Stimulated activated CD4-positive, alpha-beta T cell treated with anti-CD3 and anti-CD28 coated beads, TNF-alpha, amount 100 ng/mL, for 24 hours (primary cell): Measurements from ENCODE around the gene SNAI1.
"Not testable (repeated sequence)": the region's sequence is repeated elsewhere in the genome, so short reads cannot be mapped to it uniquely, and the experiment has no call there.

Experiments
- DNase-seq, 3 experiments: peaks; one replicate each; pipeline ENCODE4 v3.0.0-alpha.2; 2020; ENCODE audit warnings: low read depth in 3 of 3

Gene SNAI1

DNA sequence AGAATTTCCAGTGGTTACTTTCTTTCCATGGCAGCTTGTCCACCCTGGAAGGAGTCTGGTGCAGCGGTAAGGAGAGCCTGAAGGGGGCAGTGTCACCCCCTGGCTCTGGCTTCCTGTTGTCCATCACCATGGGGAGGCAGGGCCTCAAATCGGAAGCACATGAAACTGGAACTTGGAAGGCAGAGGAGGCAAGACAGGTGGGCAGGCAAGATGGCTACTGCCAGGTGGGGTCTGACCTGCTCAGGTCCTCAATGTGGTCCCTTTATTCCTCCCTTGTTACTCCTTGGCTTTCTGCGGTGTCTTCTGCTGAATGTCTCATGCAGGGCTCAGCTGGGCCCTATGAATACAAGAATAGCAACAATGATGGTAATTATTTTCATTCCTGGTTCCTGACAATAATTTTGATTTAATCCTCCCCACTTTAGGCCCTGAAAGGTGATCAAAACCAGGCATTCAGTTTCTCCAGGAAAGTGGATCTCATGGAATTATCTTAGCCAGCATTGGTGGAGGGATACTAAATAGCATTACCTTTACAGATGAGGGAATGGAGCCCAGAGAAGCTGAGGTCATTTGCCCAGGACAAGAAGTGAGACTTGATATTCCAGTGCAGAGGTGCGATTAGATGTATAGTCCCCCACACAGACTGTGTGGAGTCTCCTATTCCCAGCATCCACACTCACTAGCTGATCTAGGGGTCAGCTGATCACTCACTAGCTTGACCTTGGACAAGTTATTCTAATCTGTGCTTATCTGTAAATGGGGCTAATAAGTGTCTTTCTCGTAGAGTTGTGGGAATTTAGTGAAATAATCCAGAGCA lies 17.6 kb upstream of the SNAI1 start:
- peak in 1 of 3 experiments; percentile 21 for DNase-seq

- DNase-seq: no peak
These were observed 16.9 kb upstream of the SNAI1 start for GRCh38 chr20:49965781-49966305.

- DNase-seq: no peak
These were observed 15.9 kb upstream of the SNAI1 start for GRCh38 chr20:49966861-49967260.

- no peak for DNase-seq
These were observed 13.5 kb upstream of the SNAI1 start for GRCh38 chr20:49969234-49969633.

GRCh38 chr20:49969946-49970345 lies 12.8 kb upstream of the SNAI1 start:
- no peak for DNase-seq

DNA sequence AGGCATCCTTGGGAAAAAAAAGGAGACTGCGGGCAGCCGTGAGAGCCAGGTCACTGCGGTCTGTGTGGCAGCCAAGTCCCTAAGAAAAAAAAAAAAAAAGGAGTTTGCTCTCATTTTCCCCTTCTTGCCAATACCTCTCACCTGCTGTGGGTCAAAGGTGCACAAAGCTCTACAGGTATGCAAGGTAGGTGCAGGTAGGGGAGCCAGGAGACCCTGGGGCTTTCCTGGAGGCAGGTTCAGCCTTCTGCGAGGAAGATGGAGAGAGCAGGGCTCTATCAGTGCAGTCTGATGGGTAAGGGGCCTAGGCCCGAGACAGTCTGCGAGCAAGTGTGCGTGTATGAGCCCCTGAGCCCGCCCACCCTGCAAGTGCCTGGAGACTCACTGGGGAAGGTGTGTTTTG lies 12.3 kb upstream of the SNAI1 start:
- no peak for DNase-seq

GRCh38 chr20:49973981-49974380 lies 8.8 kb upstream of the SNAI1 start:
- DNase-seq: no peak

DNA sequence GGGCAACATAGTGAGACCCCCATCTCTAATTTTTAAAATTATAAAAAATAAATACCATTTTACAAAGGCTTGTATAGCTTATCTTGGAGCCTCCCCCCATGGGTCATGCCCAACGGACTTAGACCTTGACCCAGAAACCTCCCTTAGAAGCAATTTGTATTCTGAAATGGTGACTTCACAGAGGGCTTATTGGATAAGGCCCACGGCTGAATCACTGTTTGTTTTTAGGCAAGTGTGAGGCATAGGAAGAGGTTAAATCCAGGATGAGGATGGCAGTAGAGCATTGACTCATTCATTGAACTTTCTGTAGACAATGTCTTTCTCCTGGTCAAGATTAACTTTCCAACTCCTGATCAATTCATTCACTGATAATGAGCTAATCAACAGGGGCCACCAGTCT lies 6.2 kb upstream of the SNAI1 start:
- DNase-seq: no peak

DNA sequence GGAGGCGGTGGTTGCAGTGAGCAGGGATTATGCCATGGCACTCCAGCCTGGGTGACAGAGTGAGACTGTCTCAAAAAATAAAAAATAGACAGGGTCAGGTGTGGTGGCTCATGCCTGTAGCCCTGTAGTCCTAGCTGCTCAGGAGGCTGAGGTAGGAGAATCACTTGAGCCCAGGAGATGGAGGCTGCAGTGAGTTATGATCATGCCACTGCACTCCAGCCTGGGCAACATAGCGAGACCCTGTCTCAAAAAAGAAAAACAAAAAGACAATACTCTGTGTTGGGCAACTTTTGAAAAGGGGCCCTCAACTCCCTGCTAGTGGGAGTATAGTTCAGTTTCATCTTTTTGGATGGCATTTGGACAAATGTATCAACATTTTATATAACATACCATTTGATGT lies 5.0 kb upstream of the SNAI1 start:
- not testable (repeated sequence) for DNase-seq

GRCh38 chr20:49978685-49979029 lies 4.1 kb upstream of the SNAI1 start:
- no peak for DNase-seq

- DNase-seq: peak; percentile 27 to 59 (median 45)
These were observed 3.5 kb upstream of the SNAI1 start for GRCh38 chr20:49979030-49979832.

GRCh38 chr20:49980140-49981008 lies 2.4 kb upstream of the SNAI1 start:
- DNase-seq: no peak

- DNase-seq: no peak
These were observed 1.3 kb upstream of the SNAI1 start for GRCh38 chr20:49981218-49982071.

GRCh38 chr20:49982072-49982345 lies 771 bp upstream of the SNAI1 start:
- DNase-seq: no peak

GRCh38 chr20:49983123-49983847 lies 505 bp downstream of the SNAI1 start:
- DNase-seq: no peak

DNA sequence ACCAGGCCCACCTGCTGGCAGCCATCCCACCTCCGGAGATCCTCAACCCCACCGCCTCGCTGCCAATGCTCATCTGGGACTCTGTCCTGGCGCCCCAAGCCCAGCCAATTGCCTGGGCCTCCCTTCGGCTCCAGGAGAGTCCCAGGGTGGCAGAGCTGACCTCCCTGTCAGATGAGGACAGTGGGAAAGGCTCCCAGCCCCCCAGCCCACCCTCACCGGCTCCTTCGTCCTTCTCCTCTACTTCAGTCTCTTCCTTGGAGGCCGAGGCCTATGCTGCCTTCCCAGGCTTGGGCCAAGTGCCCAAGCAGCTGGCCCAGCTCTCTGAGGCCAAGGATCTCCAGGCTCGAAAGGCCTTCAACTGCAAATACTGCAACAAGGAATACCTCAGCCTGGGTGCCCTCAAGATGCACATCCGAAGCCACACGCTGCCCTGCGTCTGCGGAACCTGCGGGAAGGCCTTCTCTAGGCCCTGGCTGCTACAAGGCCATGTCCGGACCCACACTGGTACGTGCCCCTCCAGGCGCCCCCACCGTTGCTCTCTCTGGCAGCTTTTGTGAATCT lies 1.1 kb downstream of the SNAI1 start:
- no peak for DNase-seq

GRCh38 chr20:49984426-49985153 lies 1.8 kb downstream of the SNAI1 start:
- DNase-seq: no peak

DNA sequence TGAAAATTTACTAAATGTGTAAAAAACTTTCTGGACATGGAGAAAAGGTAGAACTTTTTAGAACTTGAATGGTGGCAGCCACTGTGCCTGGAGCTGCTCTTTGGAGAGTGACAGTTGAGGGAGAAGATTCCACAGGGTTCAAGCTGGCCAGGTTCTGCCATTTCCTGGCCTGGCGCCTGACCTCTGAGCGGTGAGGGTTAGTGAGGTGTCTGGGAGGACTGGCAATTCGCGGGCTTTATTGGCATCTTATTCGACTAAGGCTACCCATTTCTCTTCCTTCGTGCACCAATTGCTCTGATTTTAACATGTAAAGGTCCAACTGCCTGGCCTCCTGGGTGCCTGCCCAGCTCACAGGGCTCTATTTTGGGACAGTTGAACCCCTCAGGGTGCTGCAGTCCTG lies 2.4 kb downstream of the SNAI1 start:
- no peak for DNase-seq

DNA sequence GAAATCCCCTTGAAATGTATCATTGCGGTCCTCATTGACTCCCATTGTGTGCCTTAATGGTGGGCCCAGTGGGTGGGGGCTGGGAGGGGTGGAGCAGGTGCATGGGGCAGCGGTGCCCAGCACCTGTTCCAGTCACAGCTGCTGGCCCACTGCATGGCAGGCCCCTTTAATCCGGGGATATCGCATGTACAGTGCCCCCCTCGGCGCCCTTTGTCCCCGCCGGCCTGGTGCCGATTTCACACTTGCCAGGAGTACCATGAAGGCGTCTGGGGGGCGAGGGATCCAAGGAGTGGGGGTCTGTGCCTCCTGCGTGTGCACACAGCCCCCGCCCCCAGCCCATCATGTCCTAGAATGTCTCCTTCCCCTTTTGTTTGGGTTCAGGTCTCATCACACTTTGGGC lies 2.8 kb downstream of the SNAI1 start:
- DNase-seq: no peak

DNA sequence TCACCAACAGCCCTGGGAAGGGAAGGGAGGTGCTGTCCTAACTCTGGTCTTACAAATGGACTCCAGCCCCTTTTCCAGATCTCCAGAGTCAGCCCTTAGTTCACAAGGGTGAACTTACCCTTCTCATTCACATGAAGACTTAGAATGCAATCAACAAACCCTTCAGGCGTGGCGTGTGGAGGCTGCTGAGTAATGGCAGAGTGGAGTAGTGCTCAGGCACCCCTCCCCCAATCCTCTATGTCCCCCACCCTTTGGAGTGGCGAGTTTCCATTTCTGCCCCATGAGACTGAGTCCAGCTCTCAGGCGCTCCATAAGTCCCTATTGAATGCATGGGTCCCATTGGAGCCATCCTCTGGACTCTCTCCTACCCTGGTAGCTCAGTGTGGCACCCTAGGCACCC lies 3.3 kb downstream of the SNAI1 start:
- DNase-seq: no peak
